ENCODE data around the gene SNAP23.

The SNAP23 gene

GRCh38 chr15:42533246-42533645 lies 37.8 kb downstream of the SNAP23 start:
- H3K27ac ChIP-seq = no peak overlapping the region
- H3K4me2 ChIP-seq (ENCODE audit: low read length) = no peak overlapping the region
- H3K79me2 ChIP-seq = no peaks in the 10 kb centered on the region
- H3K4me1 ChIP-seq = no peaks in the 10 kb centered on the region
- no peaks in the 10 kb centered on the region for H3K9me3 ChIP-seq (ENCODE audit: control insufficient read depth, low read length)
- no peak overlapping the region for H2AFZ ChIP-seq
- H3K4me3 ChIP-seq (ENCODE audit: low read depth, low read length) = no peak overlapping the region
- no peaks in the 10 kb centered on the region for H3K27me3 ChIP-seq (ENCODE audit: control insufficient read depth, insufficient read depth, low read length)
- no peaks in the 10 kb centered on the region for H3K36me3 ChIP-seq (ENCODE audit: control insufficient read depth, insufficient read depth, low read length)
- TF ChIP-seq CTCF (IDR thresholded peaks at IDR 0.05) = no peak
- H3K9ac ChIP-seq = no peak overlapping the region

- no peaks in the 10 kb centered on the region for H3K27me3 ChIP-seq (ENCODE audit: control insufficient read depth, insufficient read depth, low read length)
- H3K9ac ChIP-seq = no peak overlapping the region
- no peaks in the 10 kb centered on the region for H3K9me3 ChIP-seq (ENCODE audit: control insufficient read depth, low read length)
- no peak overlapping the region for H2AFZ ChIP-seq
- no peak for TF ChIP-seq CTCF (IDR thresholded peaks at IDR 0.05)
- H3K4me1 ChIP-seq = peaks cover 2% of the 10 kb centered on the region
- no peaks in the 10 kb centered on the region for H3K36me3 ChIP-seq (ENCODE audit: control insufficient read depth, insufficient read depth, low read length)
- H3K4me2 ChIP-seq (ENCODE audit: low read length) = no peak overlapping the region
- no peak overlapping the region for H3K27ac ChIP-seq
- H3K79me2 ChIP-seq = peaks cover 3% of the 10 kb centered on the region
- H3K4me3 ChIP-seq (ENCODE audit: low read depth, low read length) = no peak overlapping the region
These were observed 49.6 kb downstream of the SNAP23 start for GRCh38 chr15:42544853-42545629.

GRCh38 chr15:42547918-42548248 lies 52.4 kb downstream of the SNAP23 start:
- Histone ChIP-seq H3K27me3 (ENCODE audit: control insufficient read depth, insufficient read depth, low read length) (no peaks in the 10 kb centered on the region), H3K27ac (peak overlapping the region; percentile 76), H2AFZ (peak overlapping the region; percentile 67), H3K4me1 (peaks cover 2% of the 10 kb centered on the region), H3K9me3 (ENCODE audit: control insufficient read depth, low read length) (no peaks in the 10 kb centered on the region), H3K9ac (no peak overlapping the region), H3K4me3 (ENCODE audit: low read depth, low read length) (peak overlapping the region; percentile 97), H3K36me3 (ENCODE audit: control insufficient read depth, insufficient read depth, low read length) (no peaks in the 10 kb centered on the region), H3K79me2 (peaks cover 3% of the 10 kb centered on the region), H3K4me2 (ENCODE audit: low read length) (peak overlapping the region; percentile 87)
- TF ChIP-seq CTCF (IDR thresholded peaks at IDR 0.05) = no peak

- H2AFZ ChIP-seq = peak within 1 kb of the TSS; percentile 67
- H3K4me3 ChIP-seq (ENCODE audit: low read depth, low read length) = peak within 1 kb of the TSS; percentile 97
- no peaks in the 10 kb centered on the region for H3K9me3 ChIP-seq (ENCODE audit: control insufficient read depth, low read length)
- H3K36me3 ChIP-seq (ENCODE audit: control insufficient read depth, insufficient read depth, low read length) = no peaks in the 10 kb centered on the region
- H3K4me1 ChIP-seq = peaks cover 2% of the 10 kb centered on the region
- peak within 1 kb of the TSS; percentile 76 for H3K27ac ChIP-seq
- no peak within 1 kb of the TSS for H3K9ac ChIP-seq
- no peak for TF ChIP-seq CTCF (IDR thresholded peaks at IDR 0.05)
- H3K79me2 ChIP-seq = peaks cover 3% of the 10 kb centered on the region
- peak within 1 kb of the TSS; percentile 87 for H3K4me2 ChIP-seq (ENCODE audit: low read length)
- no peaks in the 10 kb centered on the region for H3K27me3 ChIP-seq (ENCODE audit: control insufficient read depth, insufficient read depth, low read length)
These were observed 53.0 kb downstream of the SNAP23 start, which contains the start of the genes HAUS2 and LRRC57 for GRCh38 chr15:42548249-42549031. HAUS2 (plus strand) TSS chr15:42548838; CDS start chr15:42548873, 35 bp downstream. LRRC57 (minus strand) TSS chr15:42548793; CDS start chr15:42548434, 359 bp downstream.
